Activated CD4-positive, alpha-beta T cell treated with anti-CD3 and anti-CD28 coated beads, Interleukin-2, amount 10 ng/mL, durations not matched to agents 7 days and 5 days (primary cell): ENCODE results near the gene HOXC12. TPM values are rescaled to one million over a fixed set of nuclear protein-coding genes. Genes with fewer than 3 reads are reported as not detected.
A peak's percentile ranks its signal among the peaks of the same experiment; 100 is the strongest.

Source experiments
- CTCF ChIA-PET: fragments of 350-600 bp; sonication (Branson Sonifier 250); formaldehyde crosslinking; loops from one replicate; lab custom pipeline; 2021; ENCODE audit warnings: antibody characterized with exemption; lab: Charles Lee
- POLR2A ChIA-PET: fragments of 350-600 bp; sonication (Branson Sonifier 250); formaldehyde crosslinking; loops from one replicate; lab custom pipeline; 2021; ENCODE audit warnings: antibody characterized with exemption; lab: Charles Lee
- DNase-seq: peaks from one replicate; pipeline ENCODE4 v3.0.0-alpha.2; 2020
- H3K27ac Mint-ChIP-seq: one replicate; pipeline ENCODE4 v1.8.0; 2021; ENCODE audit warnings: mild to moderate bottlenecking, moderate library complexity, mixed read lengths
- H3K27me3 Mint-ChIP-seq: one replicate; pipeline ENCODE4 v1.8.0; 2021; ENCODE audit warnings: mixed read lengths
- H3K36me3 Mint-ChIP-seq: one replicate; pipeline ENCODE4 v1.8.0; 2021; ENCODE audit warnings: low read depth, mixed read lengths
- H3K4me1 Mint-ChIP-seq: one replicate; pipeline ENCODE4 v1.8.0; 2021; ENCODE audit warnings: mixed read lengths
- H3K4me3 Mint-ChIP-seq: one replicate; pipeline ENCODE4 v1.8.0; 2021; ENCODE audit warnings: mild to moderate bottlenecking, moderate library complexity, mixed read lengths
- H3K9me3 Mint-ChIP-seq: one replicate; pipeline ENCODE4 v1.8.0; 2021; ENCODE audit warnings: mixed read lengths
- total RNA-seq, 2 experiments: library from RNA; stranded (reverse); gene quantifications; one replicate each; pipeline ENCODE4 v1.2.3, GENCODE V29; 2021

Gene HOXC12
- total RNA-seq, 2 experiments from 2014 or later: not detected

DNA sequence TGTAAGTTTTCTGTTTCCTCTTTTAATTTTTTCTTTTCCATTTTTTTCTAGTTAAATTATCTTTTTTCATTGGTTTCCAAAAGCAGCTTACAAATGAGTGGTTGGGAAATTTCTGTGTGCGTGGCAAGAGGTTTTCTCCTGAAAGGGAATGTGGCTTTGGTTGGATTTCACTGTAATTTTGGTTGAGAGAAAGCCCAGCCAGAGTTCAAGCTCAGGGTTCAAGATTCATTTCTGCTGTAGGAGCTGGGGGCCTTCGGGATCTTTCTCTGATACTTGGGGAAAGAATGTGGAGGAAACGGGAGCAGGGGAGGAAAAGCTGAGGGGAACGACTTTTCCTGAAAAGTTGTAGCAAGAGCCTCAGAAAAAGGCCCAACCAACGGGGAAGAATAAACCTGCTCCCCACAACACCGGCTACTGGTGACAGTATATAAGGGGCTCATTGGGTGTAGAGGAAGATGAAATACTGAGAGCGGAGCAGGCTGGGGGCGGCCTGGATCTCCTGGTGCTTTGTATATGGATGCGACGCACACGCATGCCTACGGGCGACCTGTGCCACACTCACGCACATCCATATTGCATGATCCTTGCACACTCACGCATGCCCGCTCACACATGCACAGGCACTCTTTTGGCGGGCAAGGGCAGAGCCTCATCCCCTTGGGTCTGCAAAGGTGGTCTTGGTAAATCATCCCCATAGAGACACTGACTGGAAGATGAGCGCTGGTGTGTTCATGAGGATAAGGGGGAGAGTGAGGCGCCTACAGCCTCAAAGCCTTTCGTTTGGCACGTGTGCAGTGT is 32.2 kb downstream of the HOXC12 start:
- DNase-seq: no peak
- Mint-ChIP-seq H3K9me3 (no peaks in the 10 kb centered on the region), H3K4me1 (peaks cover 35% of the 10 kb centered on the region), H3K27me3 (peaks cover 96% of the 10 kb centered on the region), H3K4me3 (no peak overlapping the region), H3K36me3 (no peaks in the 10 kb centered on the region), H3K27ac (no peak overlapping the region)
- ChIA-PET CTCF (interaction anchor here (0.6 to 4.0 kb wide), 7 partner anchors 13 to 228 kb away, joined by 3 to 20 read pairs (median 5); partner anchors contain the start of genes HOXC12 and HOXC9), POLR2A (no interaction called here)

DNA sequence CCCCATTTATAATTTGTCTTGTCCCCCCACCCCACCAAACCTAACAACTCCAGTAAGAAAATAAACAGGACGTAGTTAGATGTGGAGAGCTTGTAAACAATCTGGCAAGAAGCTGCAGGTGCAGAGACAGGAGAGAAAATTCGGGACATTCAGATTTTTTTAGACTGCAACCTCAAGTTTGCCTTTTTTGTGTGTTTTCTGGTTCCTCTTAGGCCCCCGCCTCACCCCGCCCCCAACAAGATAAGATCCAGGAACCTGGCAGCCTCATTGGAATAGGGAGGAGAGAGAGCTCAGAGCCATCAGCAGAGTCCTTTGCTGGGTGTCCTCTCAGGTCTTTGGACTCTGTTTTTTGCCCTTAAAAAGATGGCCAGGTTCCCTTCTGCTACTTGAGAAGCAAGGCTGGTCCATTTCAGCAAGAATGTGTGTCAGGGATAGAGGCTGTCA is 33.1 kb downstream of the HOXC12 start:
- H3K36me3 Mint-ChIP-seq: no peaks in the 10 kb centered on the region

DNA sequence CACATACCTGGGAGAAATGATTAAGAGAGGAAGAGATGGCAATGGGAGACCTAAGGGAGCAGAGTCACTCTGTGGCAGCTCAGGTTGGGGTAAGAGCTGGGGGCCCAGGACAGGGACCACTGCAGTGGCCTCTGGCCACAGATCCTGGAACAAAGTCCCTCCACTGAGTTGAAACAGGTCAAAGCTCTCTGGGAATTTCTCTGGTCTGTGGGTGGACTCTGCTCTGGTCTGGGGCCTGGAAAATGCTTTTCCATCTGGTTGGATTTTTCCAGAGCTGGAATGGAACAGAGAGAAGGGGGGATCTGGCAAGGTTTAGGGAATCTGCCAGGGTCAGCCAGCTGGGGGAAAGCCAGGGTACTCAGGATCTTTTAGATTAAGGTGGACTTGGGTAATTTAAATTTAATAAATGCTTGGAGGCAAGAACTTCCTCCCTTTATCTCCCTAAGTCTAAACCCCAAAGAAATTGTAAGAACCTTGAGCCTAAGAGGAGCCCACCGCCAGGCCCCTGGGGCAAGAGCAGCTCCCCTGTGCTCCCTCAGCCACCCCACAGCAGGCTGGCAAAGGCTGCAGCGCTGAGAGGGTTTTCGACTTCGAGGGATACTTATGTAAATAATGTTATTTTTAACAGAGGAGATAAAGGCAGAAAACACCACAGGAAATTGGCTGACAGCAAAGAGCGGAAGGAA is 34.0 kb downstream of the HOXC12 start:
- ChIA-PET POLR2A (no interaction called here), CTCF (interaction anchor here (0.8 to 1.3 kb wide), 5 partner anchors 12 to 219 kb away, joined by 3 read pairs; partner anchors contain the start of gene HOXC9)
- no peaks in the 10 kb centered on the region for H3K36me3 Mint-ChIP-seq
- no peak for DNase-seq
- H3K4me3 Mint-ChIP-seq: no peak overlapping the region
- no peak overlapping the region for H3K27ac Mint-ChIP-seq
- H3K9me3 Mint-ChIP-seq: no peaks in the 10 kb centered on the region
- H3K27me3 Mint-ChIP-seq: peaks cover 96% of the 10 kb centered on the region
- H3K4me1 Mint-ChIP-seq: peaks cover 35% of the 10 kb centered on the region

More for the DNA sequence above, 33.1 kb downstream of the HOXC12 start:
- Mint-ChIP-seq H3K9me3 (no peaks in the 10 kb centered on the region), H3K27ac (no peak overlapping the region), H3K4me1 (peaks cover 35% of the 10 kb centered on the region), H3K27me3 (peaks cover 96% of the 10 kb centered on the region), H3K4me3 (no peak overlapping the region)
- CTCF ChIA-PET: interaction anchor here (1.2 to 4.0 kb wide), 4 partner anchors 12 to 214 kb away, joined by 3 to 20 read pairs (median 12); partner anchors contain the start of genes HOXC12 and HOXC9
- no peak for DNase-seq
- POLR2A ChIA-PET: no interaction called here

DNA sequence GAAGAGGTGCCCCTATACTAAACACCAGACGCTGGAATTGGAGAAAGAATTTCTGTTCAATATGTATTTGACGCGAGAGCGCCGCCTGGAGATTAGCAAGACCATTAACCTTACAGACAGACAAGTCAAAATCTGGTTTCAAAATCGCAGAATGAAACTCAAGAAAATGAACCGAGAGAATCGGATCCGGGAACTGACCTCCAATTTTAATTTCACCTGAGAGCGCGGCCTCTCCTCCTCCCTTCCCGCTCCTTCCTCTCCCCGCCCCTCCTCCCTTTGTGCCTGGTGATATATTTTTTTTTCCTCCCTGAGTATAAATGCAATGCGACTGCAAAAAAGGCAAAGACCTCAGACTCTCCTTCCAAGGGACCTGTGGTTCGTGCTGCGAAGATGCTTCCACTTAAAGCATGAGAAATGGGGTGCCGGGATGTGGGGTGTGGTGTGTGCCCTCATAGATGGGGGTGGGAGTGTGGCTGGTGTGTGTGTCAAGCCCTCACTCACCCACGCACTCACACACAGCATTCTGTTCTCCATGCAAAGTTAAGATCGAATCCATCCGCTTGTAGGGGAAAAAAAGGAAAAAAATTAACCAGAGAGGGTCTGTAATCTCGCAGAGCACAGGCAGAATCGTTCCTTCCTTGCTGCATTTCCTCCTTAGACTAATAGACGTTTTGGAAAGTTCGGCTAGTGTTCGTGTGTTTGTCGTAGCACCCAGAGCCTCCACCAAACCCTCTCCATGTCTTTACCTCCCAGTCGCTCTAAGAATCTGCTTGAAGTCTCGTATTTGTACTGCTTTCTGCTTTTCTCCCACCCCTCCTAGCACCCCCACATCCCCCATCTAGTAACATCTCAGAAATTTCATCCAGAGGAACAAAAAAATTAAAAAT is 34.8 kb downstream of the HOXC12 start:
- peaks cover 39% of the 10 kb centered on the region for H3K4me1 Mint-ChIP-seq
- no peaks in the 10 kb centered on the region for H3K36me3 Mint-ChIP-seq
- POLR2A ChIA-PET: no interaction called here
- H3K27me3 Mint-ChIP-seq: peaks cover 99% of the 10 kb centered on the region
- no peaks in the 10 kb centered on the region for H3K9me3 Mint-ChIP-seq
- peak; percentile 54 for DNase-seq
- H3K4me3 Mint-ChIP-seq: peak overlapping the region; percentile 1
- H3K27ac Mint-ChIP-seq: no peak overlapping the region
- CTCF ChIA-PET: interaction anchor here (0.9 to 1.3 kb wide), 5 partner anchors 11 to 219 kb away, joined by 3 read pairs; partner anchors contain the start of gene HOXC9

DNA sequence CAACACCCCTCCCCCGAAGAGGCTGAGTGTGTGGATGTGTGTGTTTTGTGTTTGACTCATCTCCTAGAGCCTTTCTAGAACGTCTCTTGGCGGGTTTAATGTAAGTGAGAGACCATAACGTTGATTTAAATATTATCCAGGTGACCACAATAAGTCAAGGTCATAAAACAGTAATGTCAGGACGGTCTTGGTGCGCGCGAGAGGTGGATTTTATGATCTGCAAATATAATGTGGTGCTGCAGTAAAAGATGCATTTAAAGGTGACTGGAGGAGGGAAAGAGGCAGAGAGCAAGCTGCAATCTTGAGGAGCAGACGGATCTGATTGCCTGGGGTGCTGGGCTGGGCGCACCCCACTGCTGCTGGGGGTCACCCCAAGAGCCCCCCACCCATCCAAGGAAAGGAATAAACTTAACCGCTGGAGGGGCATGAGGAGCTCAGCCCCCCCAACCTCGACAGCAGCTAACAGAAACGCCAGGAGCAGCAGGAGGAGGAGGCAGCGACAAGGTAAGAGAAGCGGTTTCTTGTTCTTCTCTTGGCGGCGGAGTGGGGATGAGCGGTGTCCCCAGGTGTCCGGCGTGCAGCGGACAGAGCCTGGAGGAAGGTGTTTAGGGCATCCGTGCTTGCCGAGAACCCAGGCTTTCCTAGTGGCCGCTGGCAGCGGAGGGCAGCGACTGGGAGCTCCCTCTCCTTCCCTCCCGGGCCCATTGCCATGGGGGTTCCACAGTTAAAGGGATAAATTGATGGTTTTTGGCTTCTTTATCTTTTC is 35.8 kb downstream of the HOXC12 start:
- H3K27ac Mint-ChIP-seq: no peak overlapping the region
- H3K4me3 Mint-ChIP-seq: no peak overlapping the region
- ChIA-PET POLR2A (no interaction called here), CTCF (interaction anchor here (0.9 to 2.3 kb wide), 7 partner anchors 12 to 216 kb away, joined by 3 to 14 read pairs (median 3); partner anchors contain the start of gene HOXC5)
- no peak for DNase-seq
- peaks cover 39% of the 10 kb centered on the region for H3K4me1 Mint-ChIP-seq
- no peaks in the 10 kb centered on the region for H3K36me3 Mint-ChIP-seq
- peaks cover 98% of the 10 kb centered on the region for H3K27me3 Mint-ChIP-seq
- H3K9me3 Mint-ChIP-seq: no peaks in the 10 kb centered on the region

DNA sequence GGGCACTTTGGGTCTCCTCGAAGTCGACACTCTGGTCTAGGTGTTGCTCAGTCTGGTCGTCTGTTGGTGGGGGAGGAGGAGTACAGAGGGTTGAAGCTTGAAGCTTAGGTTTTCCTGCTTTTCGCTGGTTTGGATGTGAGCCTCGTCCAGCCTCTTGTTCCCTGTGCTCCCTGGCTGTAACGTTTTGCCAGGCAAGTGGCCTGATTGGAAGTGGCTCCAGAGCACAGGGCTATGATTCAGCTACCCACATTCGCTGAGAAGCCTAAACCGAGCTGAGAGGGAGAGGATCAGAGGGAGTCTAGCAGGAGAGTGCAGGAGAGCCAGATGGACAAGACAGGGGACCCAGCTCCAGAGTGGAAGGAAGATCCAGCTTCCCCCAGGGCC is 36.4 kb downstream of the HOXC12 start:
- DNase-seq: no peak
- H3K9me3 Mint-ChIP-seq: no peaks in the 10 kb centered on the region
- no peak overlapping the region for H3K4me3 Mint-ChIP-seq
- H3K27me3 Mint-ChIP-seq: peaks cover 99% of the 10 kb centered on the region
- no peak overlapping the region for H3K27ac Mint-ChIP-seq
- POLR2A ChIA-PET: no interaction called here
- CTCF ChIA-PET: interaction anchor here (1.0 to 2.3 kb wide), 7 partner anchors 11 to 215 kb away, joined by 3 to 14 read pairs (median 3); partner anchors contain the start of gene HOXC5
- peaks cover 41% of the 10 kb centered on the region for H3K4me1 Mint-ChIP-seq
- no peaks in the 10 kb centered on the region for H3K36me3 Mint-ChIP-seq

DNA sequence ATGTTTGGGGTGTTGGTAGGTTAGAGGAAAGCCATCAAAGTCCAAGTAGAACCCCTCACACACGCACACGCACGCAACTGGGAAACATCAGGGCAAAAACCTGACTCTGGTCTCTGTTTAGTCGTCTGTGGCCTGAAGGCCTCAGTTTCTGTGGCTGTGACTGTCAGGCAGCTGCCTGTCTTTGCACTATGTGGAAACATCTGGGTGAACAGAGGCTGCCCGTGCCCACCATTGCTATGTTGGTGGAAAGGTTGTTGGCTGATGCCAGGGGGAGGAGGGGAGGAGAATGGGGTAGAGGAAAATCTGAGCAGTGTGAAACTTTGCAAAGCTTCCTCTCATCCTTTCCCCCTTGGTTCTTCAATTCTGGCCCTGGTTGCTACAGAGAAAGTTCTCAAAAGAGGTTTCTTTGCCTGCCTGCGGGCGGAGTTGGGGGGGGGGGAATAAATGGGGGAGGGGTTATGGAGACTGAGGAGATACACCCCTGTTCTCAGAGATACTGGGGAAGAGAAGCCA is 37.7 kb downstream of the HOXC12 start:
- ChIA-PET POLR2A (no interaction called here), CTCF (interaction anchor here (0.9 to 2.3 kb wide), 5 partner anchors 8 to 209 kb away, joined by 3 to 14 read pairs (median 5); partner anchors contain the start of gene HOXC10)
- Mint-ChIP-seq H3K4me1 (peaks cover 35% of the 10 kb centered on the region), H3K9me3 (no peaks in the 10 kb centered on the region), H3K27ac (no peak overlapping the region), H3K36me3 (no peaks in the 10 kb centered on the region), H3K27me3 (peaks cover 99% of the 10 kb centered on the region), H3K4me3 (no peak overlapping the region)
- no peak for DNase-seq

DNA sequence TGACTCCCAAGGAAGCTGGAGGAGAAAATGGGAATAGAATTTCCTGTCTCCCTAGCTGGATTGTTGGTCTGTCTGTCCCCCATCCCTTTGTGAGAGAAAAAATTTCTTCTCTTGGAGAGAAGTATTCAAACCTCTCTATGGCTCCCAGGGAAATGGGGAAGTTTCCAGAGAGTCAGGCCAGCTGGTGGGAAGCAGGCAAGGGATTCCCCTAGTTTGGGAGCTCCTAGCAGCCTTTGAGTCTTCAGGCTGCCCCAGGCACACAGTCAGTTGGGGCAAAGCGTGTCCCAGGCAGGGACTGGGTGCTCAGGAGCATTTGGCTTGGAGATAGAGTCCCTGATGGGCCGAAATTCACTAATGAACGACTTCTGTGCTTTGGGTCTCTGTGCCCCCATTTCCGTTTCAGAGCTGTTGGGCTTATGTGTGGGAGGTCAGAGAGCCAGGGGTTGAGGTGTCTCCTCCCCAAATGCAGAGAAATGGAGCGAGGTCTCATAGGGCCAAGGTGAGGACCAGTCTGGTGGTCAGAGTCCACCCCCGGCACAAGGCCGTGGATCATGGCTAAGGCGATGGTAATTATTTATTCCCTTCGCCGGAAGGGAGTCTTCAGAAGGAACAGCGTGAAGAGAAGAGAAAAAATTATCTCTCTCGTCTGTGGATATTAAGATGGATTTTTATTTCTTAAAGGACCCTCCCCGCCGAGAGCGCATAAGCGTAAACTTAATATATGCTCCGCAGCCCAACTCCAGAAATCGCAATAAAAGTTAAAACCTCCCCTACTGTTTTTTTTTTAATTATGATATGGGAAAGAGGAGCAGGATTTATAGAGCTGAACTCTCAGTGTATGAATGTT is 38.7 kb downstream of the HOXC12 start:
- peak overlapping the region; percentile 45 for H3K4me3 Mint-ChIP-seq
- H3K27ac Mint-ChIP-seq: peak overlapping the region; percentile 19
- no peaks in the 10 kb centered on the region for H3K36me3 Mint-ChIP-seq
- POLR2A ChIA-PET: no interaction called here
- no peaks in the 10 kb centered on the region for H3K9me3 Mint-ChIP-seq
- CTCF ChIA-PET: interaction anchor here (0.9 to 1.9 kb wide), 3 partner anchors 8 to 208 kb away, joined by 3 to 5 read pairs (median 5); partner anchors contain the start of gene HOXC10
- H3K4me1 Mint-ChIP-seq: peaks cover 32% of the 10 kb centered on the region
- no peak for DNase-seq
- H3K27me3 Mint-ChIP-seq: peaks cover 99% of the 10 kb centered on the region

DNA sequence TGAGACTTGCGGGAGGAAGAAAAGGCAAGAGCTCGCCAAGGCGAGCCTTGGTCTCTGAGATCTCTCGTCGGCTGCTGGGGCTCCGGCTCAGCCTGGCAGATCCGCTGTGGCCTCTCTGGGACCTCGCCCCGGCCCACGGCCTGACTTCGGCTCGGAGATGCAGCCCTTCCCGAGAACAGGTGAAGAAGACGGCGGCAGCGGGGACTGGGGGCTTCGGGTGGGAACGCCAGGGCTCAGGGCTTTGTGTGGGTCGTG is 39.2 kb downstream of the HOXC12 start:
- H3K4me1 Mint-ChIP-seq: peaks cover 31% of the 10 kb centered on the region
- H3K27ac Mint-ChIP-seq: peak overlapping the region; percentile 62
- peaks cover 99% of the 10 kb centered on the region for H3K27me3 Mint-ChIP-seq
- POLR2A ChIA-PET: no interaction called here
- no peak for DNase-seq
- no peaks in the 10 kb centered on the region for H3K36me3 Mint-ChIP-seq
- CTCF ChIA-PET: interaction anchor here (1.4 to 1.9 kb wide), 2 partner anchors 9 to 12 kb away, joined by 5 read pairs; partner anchors contain the start of gene HOXC10
- peak overlapping the region; percentile 45 for H3K4me3 Mint-ChIP-seq
- H3K9me3 Mint-ChIP-seq: no peaks in the 10 kb centered on the region

DNA sequence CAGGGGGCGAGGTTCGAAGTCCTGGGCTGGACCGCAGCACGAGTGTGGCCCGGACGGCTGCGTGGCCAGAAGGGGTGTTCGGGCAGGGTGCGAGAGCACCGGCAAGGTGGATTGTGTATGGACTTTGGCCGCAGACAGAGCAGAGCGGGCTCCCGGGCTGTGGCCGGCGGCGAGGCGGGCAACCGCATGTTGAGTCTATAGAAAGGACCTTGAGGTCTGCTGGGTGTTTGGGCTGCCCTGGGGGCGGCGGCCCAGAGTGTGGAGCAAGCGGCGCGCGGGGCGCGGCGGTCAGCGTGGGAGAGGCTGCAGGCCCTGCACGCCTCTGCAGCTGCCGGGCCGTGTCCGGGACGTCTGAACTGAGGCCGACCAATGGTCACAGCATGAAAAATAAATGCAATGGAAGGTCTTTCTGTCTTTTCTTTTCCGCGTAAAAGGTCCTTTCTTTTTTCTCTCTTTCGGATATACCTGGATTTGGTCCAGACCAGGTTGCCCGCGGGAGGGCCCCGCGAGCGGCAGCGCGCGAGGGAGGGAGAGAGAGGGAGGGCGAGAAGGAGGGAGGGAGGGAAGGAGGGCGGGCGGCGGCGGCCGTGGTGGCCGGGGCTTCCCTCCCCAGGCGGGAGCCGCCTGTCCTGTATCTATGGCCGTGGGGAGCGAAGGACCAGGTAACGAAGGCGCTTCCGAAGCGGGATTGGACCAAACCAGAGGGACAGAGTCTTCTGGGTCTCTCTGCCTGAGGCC is 39.7 kb downstream of the HOXC12 start:
- CTCF ChIA-PET: interaction anchor here (1.9 kb wide), 1 partner anchor 12 kb away, joined by 5 read pairs; no protein-coding TSS in a partner anchor
- peaks cover 99% of the 10 kb centered on the region for H3K27me3 Mint-ChIP-seq
- H3K27ac Mint-ChIP-seq: peak overlapping the region; percentile 62

More for the DNA sequence above, 39.7 kb downstream of the HOXC12 start:
- Mint-ChIP-seq H3K4me3 (peak overlapping the region; percentile 45), H3K9me3 (no peaks in the 10 kb centered on the region), H3K36me3 (no peaks in the 10 kb centered on the region), H3K4me1 (peaks cover 26% of the 10 kb centered on the region)
- DNase-seq: no peak
- POLR2A ChIA-PET: no interaction called here
